ENCODE results near the gene WDFY4.

Gene WDFY4

DNA sequence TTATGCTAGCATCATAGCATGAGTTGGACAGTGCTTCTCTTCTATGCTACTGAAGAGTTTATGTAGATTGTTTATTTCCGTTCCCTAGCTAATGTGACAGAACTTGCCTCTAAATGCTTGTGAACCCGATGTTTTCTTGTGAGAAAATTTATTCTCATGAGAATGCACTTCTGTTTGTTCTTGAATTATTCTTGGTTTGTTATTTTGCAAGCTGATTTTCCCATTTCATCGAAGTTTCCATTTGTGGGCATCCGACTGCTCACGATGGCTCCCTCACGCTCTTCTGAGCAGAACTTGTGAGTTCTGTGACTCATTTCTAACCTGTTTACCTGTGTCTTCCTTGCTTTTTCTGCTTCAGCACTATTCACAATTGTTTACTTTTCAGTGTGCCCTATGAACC, 59.9 kb downstream of the WDFY4 start:
- H3K4me1 ChIP-seq (ENCODE audit: control insufficient read depth, insufficient read depth, low read length) = no peaks in the 10 kb centered on the region
- H3K27me3 ChIP-seq (ENCODE audit: control insufficient read depth, insufficient read depth, low read length) = peaks cover 2% of the 10 kb centered on the region
- no peak overlapping the region for H3K4me3 ChIP-seq (ENCODE audit: low read depth, low read length)
- no peak overlapping the region for H3K9ac ChIP-seq (ENCODE audit: low read depth, low read length)
- H3K9me3 ChIP-seq (ENCODE audit: control insufficient read depth, insufficient read depth, low read length) = no peaks in the 10 kb centered on the region
- H3K36me3 ChIP-seq (ENCODE audit: control insufficient read depth, insufficient read depth, low read length) = no peaks in the 10 kb centered on the region

DNA sequence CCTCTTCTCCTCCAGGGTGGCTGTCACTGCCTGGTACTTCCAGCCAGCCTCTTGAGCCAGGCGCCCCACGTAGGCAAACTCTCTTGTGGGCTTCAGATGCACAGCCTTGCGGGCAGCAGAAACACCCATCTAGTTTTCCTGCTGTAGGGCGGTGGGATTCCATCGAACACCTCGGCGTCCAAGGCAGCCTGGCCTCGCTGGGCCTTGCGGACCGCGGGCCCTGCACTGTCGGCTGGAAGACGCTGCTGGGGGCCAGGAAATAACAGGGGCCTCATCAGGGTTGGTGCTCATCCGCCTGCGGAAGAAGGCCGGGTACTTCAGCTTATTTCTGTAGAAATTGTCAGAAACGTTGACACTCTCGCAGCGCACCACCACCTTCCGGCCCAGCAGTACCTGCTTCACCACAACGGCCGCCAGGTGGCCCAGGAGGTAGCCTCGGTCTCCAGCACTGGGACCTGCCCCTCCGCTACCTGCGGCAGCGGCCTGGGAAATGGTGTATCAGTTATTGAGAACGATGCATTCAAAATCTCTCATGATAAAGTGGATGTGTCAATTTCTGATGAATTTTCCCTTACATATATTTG, 61.1 kb downstream of the WDFY4 start:
- Histone ChIP-seq H3K9me3 (ENCODE audit: control insufficient read depth, insufficient read depth, low read length) (no peaks in the 10 kb centered on the region), H3K9ac (ENCODE audit: low read depth, low read length) (no peak overlapping the region), H3K27me3 (ENCODE audit: control insufficient read depth, insufficient read depth, low read length) (peaks cover 2% of the 10 kb centered on the region), H3K36me3 (ENCODE audit: control insufficient read depth, insufficient read depth, low read length) (no peaks in the 10 kb centered on the region), H3K4me1 (ENCODE audit: control insufficient read depth, insufficient read depth, low read length) (no peaks in the 10 kb centered on the region), H3K4me3 (ENCODE audit: low read depth, low read length) (no peak overlapping the region)

DNA sequence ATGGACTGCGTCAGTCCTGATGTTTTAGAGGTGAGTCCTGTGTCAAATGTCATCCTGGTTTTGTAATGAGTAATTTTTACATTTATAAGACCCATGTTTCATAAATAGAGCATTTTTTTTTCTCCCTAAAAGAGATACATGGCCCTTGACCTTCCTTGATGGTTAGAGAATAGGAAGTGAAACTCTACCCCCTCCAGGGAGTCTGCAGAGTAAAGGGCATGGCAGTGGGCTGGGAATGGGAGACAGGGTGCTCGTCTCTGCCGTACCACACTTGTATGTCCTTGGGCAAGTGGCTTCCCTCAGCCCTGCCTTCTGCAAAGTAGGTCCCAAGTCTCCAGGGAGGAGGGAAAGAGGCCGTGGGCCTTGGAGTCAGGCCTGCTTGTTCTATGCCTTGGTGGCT, 63.9 kb downstream of the WDFY4 start:
- H3K9ac ChIP-seq (ENCODE audit: low read depth, low read length) = no peak overlapping the region
- H3K36me3 ChIP-seq (ENCODE audit: control insufficient read depth, insufficient read depth, low read length) = no peaks in the 10 kb centered on the region
- H3K4me3 ChIP-seq (ENCODE audit: low read depth, low read length) = no peak overlapping the region
- H3K27me3 ChIP-seq (ENCODE audit: control insufficient read depth, insufficient read depth, low read length) = no peaks in the 10 kb centered on the region
- no peaks in the 10 kb centered on the region for H3K9me3 ChIP-seq (ENCODE audit: control insufficient read depth, insufficient read depth, low read length)
- H3K4me1 ChIP-seq (ENCODE audit: control insufficient read depth, insufficient read depth, low read length) = no peaks in the 10 kb centered on the region

DNA sequence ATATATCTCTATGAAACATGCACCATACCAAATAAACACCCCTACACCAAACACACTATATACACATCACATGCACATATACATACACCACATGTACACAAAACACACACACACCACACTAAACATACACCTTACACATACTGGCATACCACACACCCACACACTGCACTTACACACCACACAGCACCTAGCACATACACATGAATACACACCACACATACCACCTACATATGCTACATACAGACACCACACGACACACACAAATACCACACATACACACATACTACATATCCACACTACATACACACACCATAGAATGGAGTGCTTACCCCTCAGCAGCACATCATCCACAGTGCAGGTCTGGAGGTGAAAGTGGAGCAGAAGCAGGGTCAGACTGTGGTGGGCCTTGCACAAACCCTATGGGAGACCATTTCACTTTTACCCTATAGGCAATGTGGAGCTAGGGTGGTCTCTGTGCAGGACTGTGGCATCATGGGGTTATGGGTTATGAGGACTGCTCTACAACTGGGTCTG, 64.6 kb downstream of the WDFY4 start:
- no peaks in the 10 kb centered on the region for H3K27me3 ChIP-seq (ENCODE audit: control insufficient read depth, insufficient read depth, low read length)
- H3K9me3 ChIP-seq (ENCODE audit: control insufficient read depth, insufficient read depth, low read length) = no peaks in the 10 kb centered on the region
- H3K4me3 ChIP-seq (ENCODE audit: low read depth, low read length) = no peak overlapping the region
- no peak overlapping the region for H3K9ac ChIP-seq (ENCODE audit: low read depth, low read length)
- no peaks in the 10 kb centered on the region for H3K4me1 ChIP-seq (ENCODE audit: control insufficient read depth, insufficient read depth, low read length)
- no peaks in the 10 kb centered on the region for H3K36me3 ChIP-seq (ENCODE audit: control insufficient read depth, insufficient read depth, low read length)

DNA sequence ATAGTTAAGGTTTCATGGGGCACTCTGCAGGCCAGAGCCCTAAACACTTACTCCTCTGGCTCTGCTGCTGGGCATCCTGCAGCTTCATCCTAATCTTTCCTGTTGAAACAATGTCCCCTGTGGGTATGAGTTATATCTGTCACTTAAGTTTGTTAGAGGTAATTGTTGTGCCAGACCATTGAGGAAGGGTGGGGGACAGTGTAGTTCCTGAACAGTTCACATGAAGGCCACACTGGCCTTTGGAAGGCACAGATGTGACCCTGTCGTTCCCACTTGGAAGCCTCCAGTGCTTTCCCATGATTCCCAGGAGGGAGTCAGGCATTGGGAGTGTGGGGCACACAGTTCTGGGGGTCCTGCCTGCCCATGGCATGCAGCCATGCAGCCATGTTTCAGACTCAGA, 65.3 kb downstream of the WDFY4 start:
- Histone ChIP-seq H3K4me1 (ENCODE audit: control insufficient read depth, insufficient read depth, low read length) (no peaks in the 10 kb centered on the region), H3K36me3 (ENCODE audit: control insufficient read depth, insufficient read depth, low read length) (no peaks in the 10 kb centered on the region), H3K9ac (ENCODE audit: low read depth, low read length) (no peak overlapping the region), H3K9me3 (ENCODE audit: control insufficient read depth, insufficient read depth, low read length) (no peaks in the 10 kb centered on the region), H3K27me3 (ENCODE audit: control insufficient read depth, insufficient read depth, low read length) (no peaks in the 10 kb centered on the region), H3K4me3 (ENCODE audit: low read depth, low read length) (no peak overlapping the region)

DNA sequence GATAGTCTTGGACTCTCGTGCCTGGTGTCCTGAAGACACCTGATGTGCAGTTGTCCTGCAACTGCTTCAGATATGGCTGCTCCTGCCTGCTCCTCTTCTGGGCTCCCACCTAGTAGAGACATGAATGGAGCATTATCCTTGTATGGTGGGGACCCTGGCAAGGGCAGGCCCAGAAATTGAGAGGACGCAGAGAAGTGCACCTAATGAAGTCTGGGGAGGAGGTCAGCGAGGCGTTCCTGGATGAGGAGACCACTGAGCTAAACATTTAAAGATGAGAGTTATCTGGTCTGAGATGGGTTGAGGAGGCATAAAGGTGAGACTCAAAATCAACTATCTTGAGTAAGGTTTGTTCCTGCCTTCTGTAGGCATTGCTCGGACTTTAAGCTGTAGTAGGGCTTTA, 66.3 kb downstream of the WDFY4 start:
- H3K27me3 ChIP-seq (ENCODE audit: control insufficient read depth, insufficient read depth, low read length) = no peaks in the 10 kb centered on the region
- H3K36me3 ChIP-seq (ENCODE audit: control insufficient read depth, insufficient read depth, low read length) = no peaks in the 10 kb centered on the region
- no peak overlapping the region for H3K9ac ChIP-seq (ENCODE audit: low read depth, low read length)
- H3K4me3 ChIP-seq (ENCODE audit: low read depth, low read length) = no peak overlapping the region
- H3K4me1 ChIP-seq (ENCODE audit: control insufficient read depth, insufficient read depth, low read length) = no peaks in the 10 kb centered on the region
- H3K9me3 ChIP-seq (ENCODE audit: control insufficient read depth, insufficient read depth, low read length) = no peaks in the 10 kb centered on the region

DNA sequence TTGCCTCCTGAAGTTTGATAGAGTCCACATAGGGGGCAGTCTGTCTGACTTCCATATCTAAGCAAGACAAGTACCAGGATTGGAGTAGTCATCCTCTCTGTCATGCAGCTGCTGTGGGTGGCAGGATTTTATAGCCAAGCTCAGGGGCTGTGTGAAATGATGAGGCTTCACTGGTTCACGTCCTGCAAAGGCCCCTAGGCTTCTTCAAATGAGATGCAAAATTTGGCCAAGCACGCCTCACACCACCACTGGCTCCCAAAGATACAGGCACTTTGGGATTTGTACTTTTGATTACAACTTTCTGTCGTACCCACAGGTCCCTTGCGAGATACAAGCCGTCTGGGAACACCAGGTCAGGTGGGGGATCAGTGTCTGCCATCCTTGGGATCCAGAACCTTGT, 67.1 kb downstream of the WDFY4 start:
- H3K36me3 ChIP-seq (ENCODE audit: control insufficient read depth, insufficient read depth, low read length) = no peaks in the 10 kb centered on the region
- H3K9me3 ChIP-seq (ENCODE audit: control insufficient read depth, insufficient read depth, low read length) = no peaks in the 10 kb centered on the region
- H3K9ac ChIP-seq (ENCODE audit: low read depth, low read length) = no peak overlapping the region
- no peaks in the 10 kb centered on the region for H3K4me1 ChIP-seq (ENCODE audit: control insufficient read depth, insufficient read depth, low read length)
- H3K4me3 ChIP-seq (ENCODE audit: low read depth, low read length) = no peak overlapping the region
- H3K27me3 ChIP-seq (ENCODE audit: control insufficient read depth, insufficient read depth, low read length) = no peaks in the 10 kb centered on the region

DNA sequence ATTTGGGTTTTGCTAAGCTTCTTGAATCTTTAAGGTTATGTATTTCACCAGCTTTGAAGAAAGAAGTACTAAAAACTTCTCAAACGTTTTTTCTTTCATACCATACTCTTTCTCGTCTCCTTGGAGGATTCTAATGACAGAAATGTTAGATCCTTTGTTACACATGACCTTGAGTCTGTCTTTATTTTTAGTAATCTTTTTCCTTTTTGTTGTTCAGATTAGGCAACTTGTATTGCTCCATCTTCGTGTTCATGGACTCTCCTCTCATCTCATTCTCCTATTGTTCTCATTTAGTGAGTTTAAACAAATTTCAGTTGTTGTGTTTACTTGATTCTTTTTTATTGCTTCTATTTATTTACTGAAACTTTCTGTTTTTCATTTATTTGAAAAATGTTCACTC, 73.7 kb downstream of the WDFY4 start:
- Histone ChIP-seq H3K9me3 (ENCODE audit: control insufficient read depth, insufficient read depth, low read length) (no peaks in the 10 kb centered on the region), H3K4me3 (ENCODE audit: low read depth, low read length) (no peak overlapping the region), H3K9ac (ENCODE audit: low read depth, low read length) (no peak overlapping the region), H3K36me3 (ENCODE audit: control insufficient read depth, insufficient read depth, low read length) (no peaks in the 10 kb centered on the region), H3K4me1 (ENCODE audit: control insufficient read depth, insufficient read depth, low read length) (no peaks in the 10 kb centered on the region), H3K27me3 (ENCODE audit: control insufficient read depth, insufficient read depth, low read length) (no peaks in the 10 kb centered on the region)

DNA sequence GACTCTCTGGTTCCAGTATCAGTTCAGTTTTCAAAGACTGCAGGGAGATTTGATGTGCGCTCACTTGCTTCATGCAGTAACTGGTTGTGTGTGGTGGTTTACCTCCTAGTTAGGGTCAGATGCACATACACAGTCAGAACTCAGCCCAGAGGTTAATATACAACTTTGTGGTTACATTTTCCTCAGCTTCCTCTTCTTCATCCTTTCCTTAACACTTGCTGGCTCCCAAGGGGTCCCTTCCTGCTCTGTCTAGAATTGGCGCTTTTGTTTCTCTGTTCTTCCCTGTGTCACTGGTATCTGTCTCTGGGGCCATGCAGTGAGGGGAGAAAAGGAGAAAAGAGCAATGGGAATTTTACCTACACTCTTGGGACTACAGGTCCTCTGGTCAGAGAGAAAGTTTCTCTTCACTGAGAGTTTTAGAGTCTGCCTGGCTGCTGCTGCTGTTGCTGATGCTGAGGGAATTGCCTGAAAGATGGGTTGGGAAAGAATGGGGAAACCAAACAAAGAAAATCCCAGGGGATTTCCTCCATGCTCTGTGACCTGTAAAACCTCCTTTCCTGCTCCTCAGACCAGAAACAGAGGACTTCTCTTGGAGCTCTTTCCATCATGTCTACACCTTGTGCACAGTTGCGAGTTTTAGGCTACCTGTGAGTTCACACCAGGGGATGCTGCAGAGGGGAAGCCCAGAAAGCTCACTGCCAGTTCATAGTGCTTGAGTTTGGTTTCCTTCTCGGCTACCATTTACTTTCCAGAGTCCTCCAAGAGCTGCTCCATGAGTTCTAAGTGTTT, 74.6 kb downstream of the WDFY4 start:
- no peaks in the 10 kb centered on the region for H3K9me3 ChIP-seq (ENCODE audit: control insufficient read depth, insufficient read depth, low read length)
- H3K9ac ChIP-seq (ENCODE audit: low read depth, low read length) = no peak overlapping the region
- no peaks in the 10 kb centered on the region for H3K27me3 ChIP-seq (ENCODE audit: control insufficient read depth, insufficient read depth, low read length)
- no peaks in the 10 kb centered on the region for H3K36me3 ChIP-seq (ENCODE audit: control insufficient read depth, insufficient read depth, low read length)
- H3K4me1 ChIP-seq (ENCODE audit: control insufficient read depth, insufficient read depth, low read length) = no peaks in the 10 kb centered on the region
- no peak overlapping the region for H3K4me3 ChIP-seq (ENCODE audit: low read depth, low read length)

DNA sequence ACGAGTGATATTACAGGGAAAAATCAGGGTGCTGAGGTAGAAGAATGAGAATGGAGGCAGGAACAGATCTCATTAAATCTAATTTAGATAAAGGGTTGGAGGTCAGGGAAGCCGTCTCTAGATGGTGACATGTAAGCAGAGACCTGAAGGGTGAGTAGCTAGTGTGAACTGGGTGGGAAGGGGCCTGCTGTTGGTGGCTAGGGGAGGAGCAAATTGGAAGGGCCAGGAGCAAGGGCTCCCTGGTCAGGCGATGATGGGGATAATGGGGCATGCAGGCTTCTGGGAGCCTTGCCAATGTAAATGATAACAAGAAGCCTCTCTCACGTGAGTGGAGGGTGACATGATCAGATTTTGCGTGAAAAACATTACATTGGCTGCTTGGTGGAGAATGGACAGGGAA, 76.3 kb downstream of the WDFY4 start:
- Histone ChIP-seq H3K4me1 (ENCODE audit: control insufficient read depth, insufficient read depth, low read length) (no peaks in the 10 kb centered on the region), H3K9me3 (ENCODE audit: control insufficient read depth, insufficient read depth, low read length) (no peaks in the 10 kb centered on the region), H3K4me3 (ENCODE audit: low read depth, low read length) (no peak overlapping the region), H3K36me3 (ENCODE audit: control insufficient read depth, insufficient read depth, low read length) (no peaks in the 10 kb centered on the region), H3K27me3 (ENCODE audit: control insufficient read depth, insufficient read depth, low read length) (no peaks in the 10 kb centered on the region), H3K9ac (ENCODE audit: low read depth, low read length) (no peak overlapping the region)

DNA sequence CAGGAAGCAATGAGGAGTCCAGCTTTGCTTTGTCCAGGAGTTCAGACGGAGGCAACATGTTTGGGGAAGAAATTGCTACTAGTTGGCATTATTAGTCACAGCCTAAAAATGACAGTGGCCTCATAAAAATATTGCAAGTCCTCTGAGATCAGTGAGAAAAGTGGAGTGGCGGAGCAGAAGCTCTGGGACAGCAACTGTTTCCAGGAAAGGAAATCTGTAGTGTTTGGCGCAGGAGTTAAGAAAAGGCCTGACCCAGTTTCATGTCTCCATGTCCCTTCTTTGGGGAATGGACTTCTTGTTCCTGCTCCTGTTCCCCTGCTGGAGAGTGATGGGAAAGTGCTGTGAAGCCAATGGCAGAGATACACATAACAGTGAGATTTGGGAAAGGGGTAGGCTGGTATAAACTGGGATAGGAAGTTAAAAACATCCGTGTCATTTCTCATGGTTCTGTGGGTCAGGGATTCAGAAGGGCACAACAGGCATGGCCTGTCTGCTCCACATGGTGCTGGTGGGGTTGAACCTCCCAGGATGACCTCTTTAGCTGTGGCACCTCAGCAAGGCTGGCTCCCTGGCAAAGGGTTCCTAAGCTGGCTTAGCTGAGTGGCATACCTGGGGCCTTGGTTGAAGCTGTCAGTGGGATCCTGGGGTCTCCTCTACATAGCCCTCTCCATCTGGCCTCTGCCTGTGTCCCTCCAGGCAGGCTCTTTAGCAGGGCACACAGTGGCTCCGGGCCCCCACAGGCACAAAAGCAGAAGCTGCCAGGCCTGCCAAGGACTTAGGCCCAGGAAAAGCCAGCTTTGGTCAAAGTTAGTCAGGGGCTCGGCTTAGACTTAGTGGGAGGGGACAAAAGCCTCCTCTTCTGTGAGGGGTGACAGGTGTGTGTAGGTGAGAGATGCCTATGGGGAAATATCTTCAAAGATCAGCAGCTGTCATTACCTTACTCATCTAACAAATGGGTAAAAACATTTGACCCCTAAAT, 77.7 kb downstream of the WDFY4 start:
- H3K9ac ChIP-seq (ENCODE audit: low read depth, low read length) = no peak overlapping the region
- H3K27me3 ChIP-seq (ENCODE audit: control insufficient read depth, insufficient read depth, low read length) = no peaks in the 10 kb centered on the region
- H3K4me3 ChIP-seq (ENCODE audit: low read depth, low read length) = no peak overlapping the region
- no peaks in the 10 kb centered on the region for H3K9me3 ChIP-seq (ENCODE audit: control insufficient read depth, insufficient read depth, low read length)
- H3K36me3 ChIP-seq (ENCODE audit: control insufficient read depth, insufficient read depth, low read length) = no peaks in the 10 kb centered on the region
- no peaks in the 10 kb centered on the region for H3K4me1 ChIP-seq (ENCODE audit: control insufficient read depth, insufficient read depth, low read length)

Measured in iPS-15b (cell line).